DMS114 treated with DMSO at 0.1 percent for 48 hours (cell line): ENCODE measurements around the gene CALB2.

Experiments used
- DNase-seq: peaks from one replicate; lab custom pipeline; 2025; ENCODE audit not compliant: unreplicated experiment; lab: John Stamatoyannopoulos, UW

CALB2 gene

DNA sequence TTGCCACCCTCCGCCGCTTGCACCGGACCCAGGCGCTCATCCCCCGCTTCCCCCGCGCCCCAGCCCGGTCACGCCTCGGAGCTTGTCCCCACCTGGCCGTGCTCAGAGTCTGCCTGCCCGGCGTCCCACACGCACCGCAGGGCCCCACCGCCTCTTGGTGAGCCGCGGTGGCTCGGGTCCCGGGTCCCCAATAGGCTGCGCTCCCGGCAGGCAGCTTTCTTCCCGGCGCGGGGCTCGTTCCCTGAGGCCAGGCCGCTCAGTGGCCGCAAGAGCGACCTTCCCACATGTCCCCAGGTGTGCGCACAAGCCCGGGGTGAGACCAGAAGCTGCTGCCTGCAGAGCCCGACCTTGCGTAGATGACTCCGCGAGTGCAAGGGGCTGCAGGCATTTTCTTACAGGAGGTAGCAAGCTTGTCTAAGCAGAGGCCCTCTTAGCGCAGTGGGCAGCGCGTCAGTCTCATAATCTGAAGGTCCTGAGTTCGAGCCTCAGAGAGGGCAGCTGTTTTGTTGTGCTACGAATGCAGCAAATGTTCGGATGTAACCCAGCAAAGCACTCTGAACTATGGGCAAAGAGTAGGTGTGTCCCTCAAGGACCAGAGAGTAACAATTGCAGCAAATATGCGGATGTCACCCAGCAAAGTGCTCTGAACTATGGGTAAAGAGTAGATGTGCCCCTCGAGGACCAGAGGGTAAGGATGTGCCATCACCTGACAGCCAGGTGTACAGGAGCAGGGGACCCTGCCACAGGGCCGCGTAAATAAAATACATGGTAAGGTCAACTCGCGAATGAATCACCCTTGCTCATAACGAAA, 67.8 kb downstream of the CALB2 start:
- no peak for DNase-seq

- no peak for DNase-seq
Measured at GRCh38 chr16:71426880-71427615, 68.5 kb downstream of the CALB2 start.

DNA sequence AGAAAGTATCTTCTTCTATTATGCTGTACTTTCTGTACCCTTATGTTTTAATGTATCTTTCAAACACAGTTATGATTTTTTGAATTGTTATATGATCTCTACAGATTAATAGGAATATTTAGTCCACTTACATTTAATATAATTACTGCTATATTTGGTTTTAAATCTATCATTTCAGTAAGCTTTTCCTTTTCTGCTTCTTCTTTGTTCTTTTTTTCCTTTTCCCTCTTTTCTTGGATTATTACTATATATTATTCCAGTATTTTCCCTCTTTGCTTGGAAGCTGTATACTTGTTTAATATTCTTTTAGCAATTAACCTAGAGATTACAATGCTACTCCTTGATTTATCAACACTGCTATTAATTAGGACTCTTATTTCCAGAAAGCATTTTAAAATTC, 69.9 kb downstream of the CALB2 start:
- DNase-seq = no peak

DNA sequence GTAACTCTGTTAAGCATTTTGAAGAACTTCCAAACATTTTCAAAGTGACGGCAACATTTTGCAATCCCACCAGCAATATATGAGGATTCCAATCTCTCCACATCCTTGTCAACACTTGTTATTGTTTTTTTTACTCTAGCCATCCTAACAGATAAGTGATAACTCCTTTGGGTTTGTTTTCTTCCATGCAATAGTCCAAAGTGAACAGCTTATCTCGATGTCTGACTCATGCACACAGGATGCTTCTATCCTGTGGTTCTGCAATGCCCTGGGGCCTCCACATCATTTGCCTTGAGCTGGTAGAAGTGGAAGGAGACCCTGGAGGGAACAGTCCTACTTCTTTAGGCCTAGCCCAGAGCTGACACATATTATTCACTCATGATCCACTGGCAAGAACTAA, 70.4 kb downstream of the CALB2 start:
- DNase-seq = no peak

GRCh38 chr16:71429581-71429980, 71.1 kb downstream of the CALB2 start:
- DNase-seq = no peak

DNA sequence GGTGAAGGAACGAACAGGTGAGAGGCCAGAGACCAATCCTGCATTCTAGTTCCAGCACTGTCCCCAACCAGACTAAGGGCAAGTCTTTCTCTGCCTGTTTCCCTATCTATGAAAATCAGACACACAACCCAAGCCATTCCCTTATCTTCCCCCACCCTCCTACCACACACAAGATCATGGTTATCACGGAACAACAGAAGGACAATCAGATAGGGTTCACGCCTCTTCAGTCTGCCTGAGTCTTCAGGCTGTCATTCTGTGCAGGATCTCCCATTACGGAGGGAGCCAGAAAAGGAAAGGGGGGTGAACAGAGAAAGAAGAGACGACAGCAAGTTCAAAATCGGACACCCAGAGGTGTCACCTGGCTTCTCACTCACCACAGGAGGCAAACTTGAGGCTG, 72.2 kb downstream of the CALB2 start:
- no peak for DNase-seq

DNA sequence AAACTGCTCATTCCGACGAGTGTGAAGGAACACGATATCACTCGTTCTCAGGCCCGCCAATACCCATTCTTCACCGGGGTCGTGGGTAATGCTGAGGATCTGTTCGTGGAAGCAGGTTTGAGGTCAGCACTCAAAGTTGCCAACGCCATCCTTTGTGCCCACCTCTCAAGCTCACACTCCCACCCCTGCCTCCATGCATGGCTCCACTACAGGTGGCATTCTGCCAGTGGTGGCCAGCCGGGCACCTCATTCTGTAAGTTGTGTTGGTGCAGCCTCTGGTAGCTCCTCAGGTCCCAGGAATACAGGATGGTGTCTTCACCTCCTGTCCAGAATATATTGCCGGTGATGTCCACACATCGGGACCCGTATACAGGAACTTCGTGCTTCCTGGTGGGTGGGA, 72.7 kb downstream of the CALB2 start:
- no peak for DNase-seq

- DNase-seq = no peak
Measured at GRCh38 chr16:71431991-71432390, 73.5 kb downstream of the CALB2 start.

DNA sequence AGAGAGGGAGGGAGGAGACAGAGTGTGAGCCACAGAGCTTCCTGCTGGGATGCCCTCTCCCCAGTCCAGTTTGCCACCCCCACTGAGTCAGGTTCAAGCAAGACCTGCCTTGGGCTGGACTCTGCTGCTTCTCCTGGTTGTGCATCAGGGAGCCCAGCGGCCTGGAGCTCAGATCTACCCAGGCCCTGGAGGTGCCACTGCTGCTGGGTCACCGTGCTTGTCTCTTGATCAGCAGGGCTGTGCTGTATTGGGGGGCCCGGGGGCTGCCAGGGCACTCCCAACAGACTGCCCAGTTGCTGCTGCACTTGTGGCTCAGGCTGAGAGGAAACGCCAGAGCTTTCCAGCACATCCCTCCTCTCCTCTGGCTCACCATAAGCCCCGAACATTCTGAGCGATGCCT, 74.4 kb downstream of the CALB2 start:
- no peak for DNase-seq

- no peak for DNase-seq
Measured at GRCh38 chr16:71436473-71436872, 78.0 kb downstream of the CALB2 start.

- no peak for DNase-seq
Measured at GRCh38 chr16:71439523-71439922, 81.0 kb downstream of the CALB2 start.
